Smooth muscle cell (in vitro differentiated cells): ENCODE data around the gene TMEM125. TPM values are rescaled to one million over a fixed set of nuclear protein-coding genes. Genes with fewer than 3 reads are reported as not detected.

Experiments
- DNase-seq: peaks from one replicate; lab custom pipeline; 2025; ENCODE audit not compliant: unreplicated experiment; lab: John Stamatoyannopoulos, UW
- H2AFZ ChIP-seq: fragments of 200-600 bp; sonication (generic); 2 replicates; pipeline ENCODE4 v1.6.0; 2016; ENCODE audit warnings: antibody characterized with exemption, low read depth, mild to moderate bottlenecking
- H3F3A ChIP-seq: fragments of 200-600 bp; sonication (generic); 2 replicates; pipeline ENCODE4 v1.6.0; 2017; ENCODE audit warnings: antibody characterized with exemption, low read depth
- H3K27ac ChIP-seq: fragments of 200-600 bp; sonication (generic); 2 replicates; pipeline ENCODE4 v1.5.1; 2016; ENCODE audit warnings: low read depth, mild to moderate bottlenecking
- H3K27me3 ChIP-seq: fragments of 200-600 bp; sonication (generic); 2 replicates; pipeline ENCODE4 v1.6.1; 2016; ENCODE audit warnings: low read depth, mild to moderate bottlenecking
- H3K36me3 ChIP-seq: fragments of 200-600 bp; sonication (generic); 2 replicates; pipeline ENCODE4 v1.5.1; 2016; ENCODE audit warnings: low read depth
- H3K4me1 ChIP-seq: fragments of 200-600 bp; sonication (generic); 2 replicates; pipeline ENCODE4 v1.5.1; 2016; ENCODE audit warnings: low read depth
- H3K4me2 ChIP-seq: fragments of 200-600 bp; sonication (generic); 2 replicates; pipeline ENCODE4 v1.6.0; 2016; ENCODE audit warnings: mild to moderate bottlenecking
- H3K4me3 ChIP-seq: fragments of 200-600 bp; sonication (generic); 2 replicates; pipeline ENCODE4 v1.5.1; 2016; ENCODE audit warnings: mild to moderate bottlenecking
- H3K79me2 ChIP-seq: fragments of 200-600 bp; sonication (generic); 2 replicates; pipeline ENCODE4 v1.6.0; 2016; ENCODE audit warnings: low read depth, mild to moderate bottlenecking
- H3K9ac ChIP-seq: fragments of 200-600 bp; sonication (generic); 2 replicates; pipeline ENCODE4 v1.6.0; 2016; ENCODE audit warnings: low read depth
- H3K9me3 ChIP-seq: fragments of 200-600 bp; sonication (generic); replicated peaks from 2 replicates; pipeline ENCODE4 v1.5.1; 2016; ENCODE audit warnings: low read depth
- H4K20me1 ChIP-seq: fragments of 200-600 bp; sonication (generic); 2 replicates; pipeline ENCODE4 v1.6.0; 2016; ENCODE audit warnings: low read depth
- WGBS: methylation state at CpG from one replicate; pipeline ENCODE4 v1.1.7; 2016; ENCODE audit warnings: low lambda C conversion rate; 5-methylcytosine and 5-hydroxymethylcytosine counted together
- polyA plus RNA-seq: library from polyadenylated mRNA; unstranded; fragments of >200 nt; fragmentation: Nextera tagmentation; extraction: Ambion mirVana; gene quantifications from 2 replicates; pipeline ENCODE4 v1.2.1, GENCODE V29; 2016
- total RNA-seq: library from RNA; depleted of rRNA; stranded (reverse); fragments of >200 nt; gene quantifications from 2 replicates; pipeline ENCODE4 v1.2.3, GENCODE V29; 2014
- TF ChIP-seq, protein P1 (sequence below): fragments of 200-600 bp; sonication (generic); IDR thresholded peaks from 2 replicates; pipeline ENCODE4 v1.5.1; 2017; ENCODE audit warnings: borderline replicate concordance, mild to moderate bottlenecking, antibody characterized with exemption; ENCODE audit not compliant: insufficient read depth, poor library complexity, severe bottlenecking

Gene TMEM125
- total and polyA plus RNA-seq, 2 experiments from 2014 or later = 1.4 to 4.2 TPM

DNA sequence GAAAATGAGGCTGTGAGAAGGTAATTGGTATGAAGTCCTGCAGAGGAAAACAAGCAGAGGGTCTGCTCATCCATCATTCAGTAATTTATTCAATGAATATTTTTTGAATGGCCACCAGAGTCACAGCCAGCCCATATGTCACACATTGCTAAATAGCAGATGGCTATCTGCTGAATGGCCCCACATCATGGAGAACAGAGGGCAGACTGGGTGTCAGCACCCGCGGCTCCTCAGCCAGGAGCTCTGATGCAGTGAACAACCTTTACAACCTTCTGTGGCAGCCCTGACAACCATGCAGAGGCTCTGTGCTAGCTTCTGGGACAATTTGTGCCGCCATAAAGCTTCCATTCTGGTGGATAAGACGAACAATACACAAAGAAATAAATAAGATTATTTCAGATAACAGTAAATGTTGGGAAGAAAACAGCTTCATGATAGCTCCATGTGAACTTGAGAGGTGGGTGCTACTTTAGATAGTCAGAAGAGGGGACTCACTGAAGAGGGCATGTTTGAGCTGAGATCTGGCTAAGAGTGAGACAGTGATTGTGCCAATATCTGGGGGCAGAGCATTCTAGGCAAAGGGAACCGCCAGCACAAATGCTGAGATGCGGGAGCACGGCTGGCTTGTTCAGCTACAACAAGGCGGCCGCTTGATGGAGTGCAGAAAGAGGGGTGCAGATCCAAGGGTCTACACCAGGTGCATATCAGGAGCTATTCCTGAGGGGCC is 18.4 kb downstream of the TMEM125 start:
- H3K4me1 ChIP-seq = no peaks in the 10 kb centered on the region
- H3K4me3 ChIP-seq = no peak overlapping the region
- no peak overlapping the region for H3K9ac ChIP-seq
- TF ChIP-seq, protein P1, sequence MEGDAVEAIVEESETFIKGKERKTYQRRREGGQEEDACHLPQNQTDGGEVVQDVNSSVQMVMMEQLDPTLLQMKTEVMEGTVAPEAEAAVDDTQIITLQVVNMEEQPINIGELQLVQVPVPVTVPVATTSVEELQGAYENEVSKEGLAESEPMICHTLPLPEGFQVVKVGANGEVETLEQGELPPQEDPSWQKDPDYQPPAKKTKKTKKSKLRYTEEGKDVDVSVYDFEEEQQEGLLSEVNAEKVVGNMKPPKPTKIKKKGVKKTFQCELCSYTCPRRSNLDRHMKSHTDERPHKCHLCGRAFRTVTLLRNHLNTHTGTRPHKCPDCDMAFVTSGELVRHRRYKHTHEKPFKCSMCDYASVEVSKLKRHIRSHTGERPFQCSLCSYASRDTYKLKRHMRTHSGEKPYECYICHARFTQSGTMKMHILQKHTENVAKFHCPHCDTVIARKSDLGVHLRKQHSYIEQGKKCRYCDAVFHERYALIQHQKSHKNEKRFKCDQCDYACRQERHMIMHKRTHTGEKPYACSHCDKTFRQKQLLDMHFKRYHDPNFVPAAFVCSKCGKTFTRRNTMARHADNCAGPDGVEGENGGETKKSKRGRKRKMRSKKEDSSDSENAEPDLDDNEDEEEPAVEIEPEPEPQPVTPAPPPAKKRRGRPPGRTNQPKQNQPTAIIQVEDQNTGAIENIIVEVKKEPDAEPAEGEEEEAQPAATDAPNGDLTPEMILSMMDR = no peak
- no peak overlapping the region for H2AFZ ChIP-seq
- no peaks in the 10 kb centered on the region for H4K20me1 ChIP-seq
- 88% methylated on average over 9 of the region's 9 CpGs for WGBS
- no peak overlapping the region for H3K27ac ChIP-seq
- no peaks in the 10 kb centered on the region for H3K79me2 ChIP-seq
- no peaks in the 10 kb centered on the region for H3K27me3 ChIP-seq
- H3K4me2 ChIP-seq = no peak overlapping the region
- no peaks in the 10 kb centered on the region for H3K9me3 ChIP-seq
- no peaks in the 10 kb centered on the region for H3K36me3 ChIP-seq
- DNase-seq = no peak
- no peaks in the 10 kb centered on the region for H3F3A ChIP-seq

DNA sequence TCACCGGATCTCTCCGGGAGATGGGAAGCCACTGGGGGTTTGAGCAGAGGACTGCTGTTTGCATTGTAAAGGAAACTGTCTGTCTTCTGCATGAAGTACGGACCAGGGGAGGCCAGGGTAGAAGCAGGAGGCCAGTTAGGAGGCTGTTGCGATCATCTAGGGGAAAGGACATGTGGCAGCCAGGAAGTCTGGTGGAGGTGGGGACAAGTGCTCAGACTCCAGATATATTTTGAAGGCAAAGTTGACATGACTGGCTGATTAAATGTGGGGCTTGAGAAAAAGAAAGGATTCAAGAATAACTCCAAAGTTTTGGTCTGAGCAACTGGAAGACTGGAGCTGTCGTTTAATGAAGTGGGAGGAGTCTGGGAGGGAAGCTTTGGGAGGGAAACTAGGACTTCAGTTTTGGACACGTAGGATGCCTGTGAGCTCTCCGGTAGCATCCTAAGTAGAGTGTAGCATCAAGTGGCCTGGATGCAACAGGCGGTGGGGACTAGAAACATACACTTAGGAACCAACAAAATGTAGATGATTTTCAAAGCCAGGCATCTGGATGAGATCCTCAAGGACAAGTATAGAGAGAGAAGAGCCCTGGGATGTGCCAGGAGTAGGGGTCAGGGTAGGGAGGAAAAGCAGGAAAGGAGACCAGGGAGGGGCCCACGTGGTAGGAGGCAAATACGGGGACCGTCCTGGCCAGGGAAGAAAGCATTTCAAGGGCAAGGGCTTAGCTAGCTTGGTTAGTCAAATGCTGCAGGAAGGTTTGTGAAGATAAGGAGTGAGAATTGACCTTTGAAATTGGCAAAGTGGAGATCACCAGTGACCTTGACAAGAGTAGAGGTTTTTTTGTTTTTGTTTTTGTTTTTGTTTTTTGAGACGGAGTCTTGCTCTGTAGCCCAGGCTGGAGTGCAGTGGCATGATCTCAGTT is 19.3 kb downstream of the TMEM125 start:
- no peak overlapping the region for H3K4me2 ChIP-seq
- no peak for DNase-seq
- no peaks in the 10 kb centered on the region for H3K9me3 ChIP-seq
- 86% methylated on average over 12 of the region's 12 CpGs for WGBS
- no peaks in the 10 kb centered on the region for H3F3A ChIP-seq
- H3K9ac ChIP-seq = no peak overlapping the region
- peaks cover under 1% of the 10 kb centered on the region for H3K4me1 ChIP-seq
- no peaks in the 10 kb centered on the region for H4K20me1 ChIP-seq
- H3K79me2 ChIP-seq = no peaks in the 10 kb centered on the region
- no peaks in the 10 kb centered on the region for H3K36me3 ChIP-seq
- H3K4me3 ChIP-seq = no peak overlapping the region
- no peaks in the 10 kb centered on the region for H3K27me3 ChIP-seq
- no peak overlapping the region for H3K27ac ChIP-seq
- TF ChIP-seq, protein P1 = no peak
- H2AFZ ChIP-seq = no peak overlapping the region

DNA sequence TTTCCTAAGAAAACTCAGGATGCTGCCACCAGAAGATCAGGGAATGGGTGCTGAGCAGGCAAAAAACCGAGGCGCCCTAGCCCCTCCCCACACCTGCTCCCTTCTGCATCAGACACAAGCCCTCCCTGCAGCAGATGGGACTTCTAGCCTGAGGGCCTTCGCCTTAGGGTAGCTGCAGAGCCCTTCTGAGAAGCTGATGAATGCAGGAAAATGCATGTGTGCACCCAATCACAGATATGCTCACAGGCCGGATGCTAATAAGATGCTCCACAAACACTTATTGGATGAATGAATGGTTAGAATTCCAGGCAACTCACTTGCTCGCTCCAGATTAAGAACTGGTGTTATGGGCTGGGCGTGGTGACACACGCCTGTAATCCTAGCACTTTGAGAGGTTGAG is 22.4 kb downstream of the TMEM125 start:
- no peaks in the 10 kb centered on the region for H3K79me2 ChIP-seq
- no peak overlapping the region for H2AFZ ChIP-seq
- no peaks in the 10 kb centered on the region for H3K36me3 ChIP-seq
- H3F3A ChIP-seq = no peaks in the 10 kb centered on the region
- no peaks in the 10 kb centered on the region for H3K27me3 ChIP-seq
- no peak for DNase-seq
- peaks cover 23% of the 10 kb centered on the region for H3K4me1 ChIP-seq
- H4K20me1 ChIP-seq = no peaks in the 10 kb centered on the region
- H3K27ac ChIP-seq = no peak overlapping the region
- no peaks in the 10 kb centered on the region for H3K9me3 ChIP-seq
- H3K9ac ChIP-seq = no peak overlapping the region
- TF ChIP-seq, protein P1 = no peak
- no peak overlapping the region for H3K4me2 ChIP-seq
- no peak overlapping the region for H3K4me3 ChIP-seq
- WGBS = 88% methylated on average over 7 of the region's 7 CpGs
